SKM-1 (cell line): Measurements from ENCODE around the gene TBX20.
"Not testable (repeated sequence)": the region's sequence is repeated elsewhere in the genome, so short reads cannot be mapped to it uniquely, and the experiment has no call there.

Source experiments
- DNase-seq: peaks from one replicate; lab custom pipeline; 2025; ENCODE audit not compliant: unreplicated experiment; lab: John Stamatoyannopoulos, UW

Gene TBX20

GRCh38 chr7:35172131-35172530 lies 81.8 kb downstream of the TBX20 start:
- not testable (repeated sequence) for DNase-seq

- not testable (repeated sequence) for DNase-seq
Observed at GRCh38 chr7:35167658-35168057, 86.2 kb downstream of the TBX20 start.

- DNase-seq, result not testable (repeated sequence)
Observed at GRCh38 chr7:35167158-35167557, 86.7 kb downstream of the TBX20 start.

- DNase-seq, result not testable (repeated sequence)
Observed at GRCh38 chr7:35161059-35161740, 92.7 kb downstream of the TBX20 start.
